SIG-M5 treated with dmso at 0.1 percent for 504 hours (cell line): Measurements from ENCODE around the gene ANKFN1.

Experiments
- DNase-seq: peaks from one replicate; lab custom pipeline; 2025; ENCODE audit not compliant: unreplicated experiment; lab: John Stamatoyannopoulos, UW

ANKFN1 gene

GRCh38 chr17:56489980-56490379, 336.7 kb downstream of the ANKFN1 start:
- no peak for DNase-seq

- DNase-seq = no peak
These were observed 342.3 kb downstream of the ANKFN1 start for GRCh38 chr17:56495556-56495955.

- DNase-seq = no peak
These were observed 343.9 kb downstream of the ANKFN1 start for GRCh38 chr17:56497132-56497531.

- DNase-seq = peak; percentile 46
These were observed 346.6 kb downstream of the ANKFN1 start for GRCh38 chr17:56499799-56500388.

- DNase-seq = no peak
These were observed 348.9 kb downstream of the ANKFN1 start for GRCh38 chr17:56502120-56502654.

GRCh38 chr17:56505154-56505756, 352.0 kb downstream of the ANKFN1 start:
- DNase-seq = no peak

- DNase-seq = no peak
These were observed 353.1 kb downstream of the ANKFN1 start for GRCh38 chr17:56506349-56506748.

GRCh38 chr17:56510554-56511342, 357.5 kb downstream of the ANKFN1 start:
- no peak for DNase-seq

GRCh38 chr17:56514264-56514663, 361.0 kb downstream of the ANKFN1 start:
- DNase-seq = no peak

- no peak for DNase-seq
These were observed 361.6 kb downstream of the ANKFN1 start for GRCh38 chr17:56514899-56515298.

GRCh38 chr17:56521414-56522141, 368.3 kb downstream of the ANKFN1 start:
- no peak for DNase-seq

GRCh38 chr17:56523042-56523441, 369.8 kb downstream of the ANKFN1 start:
- DNase-seq = no peak

- DNase-seq = no peak
These were observed 375.4 kb downstream of the ANKFN1 start for GRCh38 chr17:56528696-56529095.

- no peak for DNase-seq
These were observed 379.7 kb downstream of the ANKFN1 start for GRCh38 chr17:56532926-56533325.

GRCh38 chr17:56536766-56537165, 383.5 kb downstream of the ANKFN1 start:
- DNase-seq = peak; percentile 16

GRCh38 chr17:56540836-56541235, 387.6 kb downstream of the ANKFN1 start:
- no peak for DNase-seq

- DNase-seq = no peak
These were observed 390.0 kb downstream of the ANKFN1 start for GRCh38 chr17:56543280-56543679.

- DNase-seq = no peak
These were observed 391.8 kb downstream of the ANKFN1 start for GRCh38 chr17:56545106-56545505.

- no peak for DNase-seq
These were observed 392.7 kb downstream of the ANKFN1 start for GRCh38 chr17:56545930-56546329.

GRCh38 chr17:56548661-56549060, 395.4 kb downstream of the ANKFN1 start:
- DNase-seq = no peak

- no peak for DNase-seq
These were observed 396.2 kb downstream of the ANKFN1 start for GRCh38 chr17:56549501-56549900.
